ENCODE measurements around the gene PRDX2. TPM values are rescaled to one million over a fixed set of nuclear protein-coding genes. Genes with fewer than 3 reads are reported as not detected.

PRDX2 gene
- total and polyA plus RNA-seq, 10 of the 15 experiments (the other 5 are each of a cell fraction or from before 2014, with no cell fraction given), result 93.0 to 812 (median 344) TPM

GRCh38 chr19:12789904-12790619 is 11.5 kb downstream of the PRDX2 start:
- under 1% methylated on average over 56 of the region's 56 CpGs for WGBS (ENCODE audit: insufficient coverage, insufficient replicate concordance, low lambda C conversion rate, missing lambda C conversion rate)
- H3K36me3 ChIP-seq (ENCODE audit: control insufficient read depth in 2 of 2, insufficient read depth in 2 of 2, low read length in 1 of 2), result no peaks in the 10 kb centered on the region
- ATAC-seq (peak; percentile 53), FAIRE-seq (peak; percentile 18), DNase-seq (ENCODE audit: low read depth, low spot score) (peak; percentile 86)
- CTCF ChIA-PET, result interaction anchor here (1.4 to 11.1 kb wide), 3 partner anchors 12 to 24 kb away, joined by 8 to 537 read pairs (median 44); partner anchors contain the start of gene HOOK2
- no TSS peak for BruUV-seq (replicated peaks)
- H3K9ac ChIP-seq (ENCODE audit: control insufficient read depth, insufficient read depth, low read length), result peak overlapping the region; percentile 97
- H3K4me2 ChIP-seq (ENCODE audit: control insufficient read depth, insufficient read depth), result peak overlapping the region; percentile 97
- H3K4me1 ChIP-seq (ENCODE audit: control insufficient read depth, insufficient read depth, low read length), result peaks cover 47% of the 10 kb centered on the region
- POLR2A ChIA-PET, result interaction anchor here (0.6 to 8.2 kb wide), 4 partner anchors 9 to 53 kb away, joined by 3 to 303 read pairs (median 38); partner anchors contain the start of genes GET3 and HOOK2
- no peaks in the 10 kb centered on the region; the same call in 2 of the 3 replicates for H3K9me3 ChIP-seq (replicated peaks; ENCODE audit: control insufficient read depth, insufficient read depth, low read length)
- peak overlapping the region; percentile 99 for H3K27ac ChIP-seq (ENCODE audit: control insufficient read depth, insufficient read depth)
- RAD21 ChIA-PET (ENCODE audit: unreplicated experiment), result interaction anchor here (1.8 to 11.4 kb wide), 3 partner anchors 8 to 13 kb away, joined by 13 to 303 read pairs (median 49); partner anchors contain the start of gene HOOK2
- peaks cover 42% of the 10 kb centered on the region for H3K79me2 ChIP-seq (ENCODE audit: control insufficient read depth, insufficient read depth, low read length)
- in situ Hi-C loops (cut with MboI) (no loop called here), intact Hi-C loops (cut with micrococcal nuclease; ENCODE audit: unreplicated experiment) (loop anchor here (5.0 to 10.0 kb wide), 2 partner anchors 147 to 1695 kb away; partner anchors contain the start of gene CALR)
- no peaks in the 10 kb centered on the region for H4K20me1 ChIP-seq (ENCODE audit: control insufficient read depth, insufficient read depth)
- H3K4me3 ChIP-seq, result peak overlapping the region; percentile 87
- no peaks in the 10 kb centered on the region for H3K27me3 ChIP-seq (replicated peaks in 1 of 2; ENCODE audit: control insufficient read depth in 2 of 2, insufficient read depth in 2 of 2, low read length in 1 of 2)
- peak overlapping the region; percentile 46; the same call in 1 of the 2 replicates for H2AFZ ChIP-seq (ENCODE audit: control insufficient read depth, low read depth, low read length)
- SMC1A ChIA-PET (ENCODE audit: uncharacterized antibody, unreplicated experiment), result interaction anchor here (1.4 to 11.5 kb wide), 3 partner anchors 10 to 30 kb away, joined by 4 to 240 read pairs (median 28); no protein-coding TSS in a partner anchor
- TF ChIP-seq CBX5 (IDR thresholded peaks at IDR 0.05; ENCODE audit: low read depth), result no peak
- TF ChIP-seq ZBTB40 (IDR thresholded peaks at IDR 0.05; ENCODE audit: borderline replicate concordance), result peak; percentile 64; the same call in 1 of the 2 replicates
- no peak for TF ChIP-seq EZH2 (IDR thresholded peaks at IDR 0.05; ENCODE audit: borderline replicate concordance, control insufficient read depth, low read depth, low read length)
- TF ChIP-seq EGR1 (IDR thresholded peaks at IDR 0.05; ENCODE audit: borderline replicate concordance in 1 of 2, low read depth in 2 of 2, low read length in 2 of 2), result peak in 1 of 2 experiments; percentile 18; a peak in 1 of 3 replicates
- TF ChIP-seq HDAC6 (IDR thresholded peaks at IDR 0.05; ENCODE audit: unreplicated experiment), result no peak
- TF ChIP-seq NR2C1 (IDR thresholded peaks at IDR 0.05), result peak; percentile 36; the same call in 1 of the 2 replicates
- peak; percentile 73 for TF ChIP-seq RFX5 (IDR thresholded peaks at IDR 0.05; ENCODE audit: low read depth, low read length)
- peak; percentile 20 for TF ChIP-seq POLR2AphosphoS5 (IDR thresholded peaks at IDR 0.05; ENCODE audit: low read length)
- TF ChIP-seq ZNF274 (IDR thresholded peaks at IDR 0.05; ENCODE audit: insufficient read depth, insufficient read length), result no peak
- peak; percentile 69 for TF ChIP-seq SP1 (IDR thresholded peaks at IDR 0.05; ENCODE audit: low read depth, low read length)
- TF ChIP-seq KLF5 (IDR thresholded peaks at IDR 0.05; ENCODE audit: partially characterized antibody), result peak; percentile 99
- TF ChIP-seq SIX5 (IDR thresholded peaks at IDR 0.05; ENCODE audit: low read depth, low read length, severe bottlenecking), result peak; percentile 47
- TF ChIP-seq CBX3 (IDR thresholded peaks at IDR 0.05; ENCODE audit: borderline replicate concordance, low read depth), result no peak
- no peak for TF ChIP-seq TCF7 (IDR thresholded peaks at IDR 0.05; ENCODE audit: borderline replicate concordance)
- 0 out of 2 replicates have a peak, but pooled peaks have one; percentile 50 for TF ChIP-seq ESRRA (IDR thresholded peaks at IDR 0.05; ENCODE audit: low read length)
- TF ChIP-seq MEF2B (IDR thresholded peaks at IDR 0.05; ENCODE audit: partially characterized antibody, poor library complexity, severe bottlenecking), result peak; percentile 77
- TF ChIP-seq EED (IDR thresholded peaks at IDR 0.05; ENCODE audit: low read depth), result peak; percentile 64
- TF ChIP-seq CREB1 (IDR thresholded peaks at IDR 0.05; ENCODE audit: low read depth), result no peak
- TF ChIP-seq STAT3 (IDR thresholded peaks at IDR 0.05; ENCODE audit: low read depth, low read length), result no peak
- peak; percentile 38; the same call in 1 of the 2 replicates for TF ChIP-seq BRCA1 (IDR thresholded peaks at IDR 0.05; ENCODE audit: low read depth, low read length)

Measured in GM12878 (cell line).